Measurements from ENCODE around the gene KREMEN2.

The KREMEN2 gene

GRCh38 chr16:2992383-2993081, 28.5 kb downstream of the KREMEN2 start:
- Histone ChIP-seq H2AFZ (no peak overlapping the region), H3K79me2 (no peaks in the 10 kb centered on the region), H3K4me1 (no peaks in the 10 kb centered on the region), H3K36me3 (ENCODE audit: control insufficient read depth, insufficient read depth, low read length) (no peaks in the 10 kb centered on the region), H3K27ac (no peak overlapping the region), H3K27me3 (ENCODE audit: control insufficient read depth, insufficient read depth, low read length) (no peaks in the 10 kb centered on the region), H3K4me3 (ENCODE audit: low read depth, low read length) (no peak overlapping the region), H3K4me2 (ENCODE audit: low read length) (no peak overlapping the region), H3K9ac (no peak overlapping the region), H3K9me3 (ENCODE audit: control insufficient read depth, low read length) (no peaks in the 10 kb centered on the region)
- TF ChIP-seq, protein P1, sequence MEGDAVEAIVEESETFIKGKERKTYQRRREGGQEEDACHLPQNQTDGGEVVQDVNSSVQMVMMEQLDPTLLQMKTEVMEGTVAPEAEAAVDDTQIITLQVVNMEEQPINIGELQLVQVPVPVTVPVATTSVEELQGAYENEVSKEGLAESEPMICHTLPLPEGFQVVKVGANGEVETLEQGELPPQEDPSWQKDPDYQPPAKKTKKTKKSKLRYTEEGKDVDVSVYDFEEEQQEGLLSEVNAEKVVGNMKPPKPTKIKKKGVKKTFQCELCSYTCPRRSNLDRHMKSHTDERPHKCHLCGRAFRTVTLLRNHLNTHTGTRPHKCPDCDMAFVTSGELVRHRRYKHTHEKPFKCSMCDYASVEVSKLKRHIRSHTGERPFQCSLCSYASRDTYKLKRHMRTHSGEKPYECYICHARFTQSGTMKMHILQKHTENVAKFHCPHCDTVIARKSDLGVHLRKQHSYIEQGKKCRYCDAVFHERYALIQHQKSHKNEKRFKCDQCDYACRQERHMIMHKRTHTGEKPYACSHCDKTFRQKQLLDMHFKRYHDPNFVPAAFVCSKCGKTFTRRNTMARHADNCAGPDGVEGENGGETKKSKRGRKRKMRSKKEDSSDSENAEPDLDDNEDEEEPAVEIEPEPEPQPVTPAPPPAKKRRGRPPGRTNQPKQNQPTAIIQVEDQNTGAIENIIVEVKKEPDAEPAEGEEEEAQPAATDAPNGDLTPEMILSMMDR (IDR thresholded peaks at IDR 0.05), result no peak

DNA sequence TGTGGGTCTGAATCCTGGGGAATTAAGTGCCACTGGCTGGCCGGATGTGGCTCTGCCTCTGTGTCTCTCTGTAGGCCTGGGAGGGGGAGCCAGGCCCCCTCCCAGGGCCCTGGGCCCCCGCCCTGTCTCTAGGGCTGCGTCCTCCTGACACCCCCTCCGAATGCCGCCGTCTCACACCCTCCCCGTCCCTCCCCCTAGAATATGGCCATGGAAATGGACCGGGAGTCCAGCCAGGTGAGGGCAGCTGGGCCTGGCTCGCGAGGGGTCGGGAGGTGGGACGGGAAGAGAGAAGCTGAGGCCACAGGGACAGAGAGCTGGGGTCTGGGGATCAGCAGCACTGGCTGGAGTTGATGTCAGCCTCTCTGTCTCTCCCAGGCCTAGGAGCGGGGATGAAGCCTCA, 32.2 kb downstream of the KREMEN2 start:
- H3K9ac ChIP-seq, result no peak overlapping the region
- H3K27me3 ChIP-seq (ENCODE audit: control insufficient read depth, insufficient read depth, low read length), result no peaks in the 10 kb centered on the region
- no peak overlapping the region for H3K4me2 ChIP-seq (ENCODE audit: low read length)
- no peak overlapping the region for H3K27ac ChIP-seq
- no peaks in the 10 kb centered on the region for H3K79me2 ChIP-seq
- no peaks in the 10 kb centered on the region for H3K9me3 ChIP-seq (ENCODE audit: control insufficient read depth, low read length)
- H3K36me3 ChIP-seq (ENCODE audit: control insufficient read depth, insufficient read depth, low read length), result no peaks in the 10 kb centered on the region
- H2AFZ ChIP-seq, result no peak overlapping the region
- TF ChIP-seq, protein P1 (IDR thresholded peaks at IDR 0.05), result no peak
- H3K4me3 ChIP-seq (ENCODE audit: low read depth, low read length), result no peak overlapping the region
- no peaks in the 10 kb centered on the region for H3K4me1 ChIP-seq

DNA sequence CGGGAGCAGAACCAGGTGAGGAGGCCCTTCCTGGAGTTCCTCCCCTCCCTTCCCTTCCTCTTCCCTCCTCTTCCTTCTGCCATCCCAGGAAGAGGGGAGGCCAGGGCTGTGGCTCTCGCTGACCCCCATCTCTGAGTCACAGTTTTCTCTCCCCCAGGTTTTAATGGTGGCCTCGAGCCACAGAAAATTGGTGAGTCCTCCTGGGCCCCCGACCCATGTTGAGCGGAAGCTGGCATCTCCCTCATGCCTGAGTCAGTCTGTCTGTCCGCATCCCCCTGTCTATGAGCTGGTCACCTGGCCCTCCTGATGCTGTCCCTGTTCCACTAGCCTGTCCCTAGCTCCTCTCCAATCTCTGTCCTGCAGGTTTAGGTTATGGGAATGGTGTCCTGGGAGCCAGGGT, 35.9 kb downstream of the KREMEN2 start:
- TF ChIP-seq, protein P1 (IDR thresholded peaks at IDR 0.05), result no peak
- Histone ChIP-seq H3K9ac (no peak overlapping the region), H3K79me2 (no peaks in the 10 kb centered on the region), H3K36me3 (ENCODE audit: control insufficient read depth, insufficient read depth, low read length) (no peaks in the 10 kb centered on the region), H3K27ac (no peak overlapping the region), H3K9me3 (ENCODE audit: control insufficient read depth, low read length) (no peaks in the 10 kb centered on the region), H3K27me3 (ENCODE audit: control insufficient read depth, insufficient read depth, low read length) (no peaks in the 10 kb centered on the region), H2AFZ (no peak overlapping the region), H3K4me3 (ENCODE audit: low read depth, low read length) (no peak overlapping the region), H3K4me2 (ENCODE audit: low read length) (no peak overlapping the region), H3K4me1 (no peaks in the 10 kb centered on the region)

DNA sequence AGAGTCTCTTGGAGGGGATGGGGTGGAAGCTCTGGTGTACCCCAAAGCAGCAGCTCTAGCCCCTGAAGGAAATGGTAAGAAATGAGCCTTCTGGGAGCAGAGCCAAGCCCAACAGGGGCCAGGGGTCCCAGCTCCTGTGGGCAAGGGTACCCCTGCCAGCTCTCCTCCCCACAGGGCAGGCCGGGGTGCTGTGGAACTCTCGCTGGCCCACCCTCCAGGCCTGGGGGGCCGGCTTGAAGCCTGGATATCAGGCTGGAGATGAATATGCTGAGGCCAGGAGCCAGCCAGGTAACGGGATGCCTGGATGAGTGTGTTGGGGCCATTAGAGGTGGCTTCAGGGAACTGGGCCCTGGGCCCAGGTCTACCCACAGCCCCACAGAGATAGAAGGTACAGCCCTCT, 36.5 kb downstream of the KREMEN2 start:
- Histone ChIP-seq H3K4me1 (no peaks in the 10 kb centered on the region), H3K9me3 (ENCODE audit: control insufficient read depth, low read length) (no peaks in the 10 kb centered on the region), H3K79me2 (no peaks in the 10 kb centered on the region), H3K4me2 (ENCODE audit: low read length) (no peak overlapping the region), H3K36me3 (ENCODE audit: control insufficient read depth, insufficient read depth, low read length) (no peaks in the 10 kb centered on the region), H2AFZ (no peak overlapping the region), H3K9ac (no peak overlapping the region), H3K27me3 (ENCODE audit: control insufficient read depth, insufficient read depth, low read length) (no peaks in the 10 kb centered on the region), H3K27ac (no peak overlapping the region), H3K4me3 (ENCODE audit: low read depth, low read length) (no peak overlapping the region)
- TF ChIP-seq, protein P1 (IDR thresholded peaks at IDR 0.05), result no peak

GRCh38 chr16:3001316-3001715, 37.2 kb downstream of the KREMEN2 start:
- Histone ChIP-seq H3K36me3 (ENCODE audit: control insufficient read depth, insufficient read depth, low read length) (no peaks in the 10 kb centered on the region), H3K9me3 (ENCODE audit: control insufficient read depth, low read length) (no peaks in the 10 kb centered on the region), H3K4me2 (ENCODE audit: low read length) (no peak overlapping the region), H3K4me1 (peaks cover 3% of the 10 kb centered on the region), H3K9ac (no peak overlapping the region), H3K79me2 (no peaks in the 10 kb centered on the region), H2AFZ (no peak overlapping the region), H3K4me3 (ENCODE audit: low read depth, low read length) (no peak overlapping the region), H3K27me3 (ENCODE audit: control insufficient read depth, insufficient read depth, low read length) (no peaks in the 10 kb centered on the region), H3K27ac (no peak overlapping the region)
- TF ChIP-seq, protein P1 (IDR thresholded peaks at IDR 0.05), result no peak
